ENCODE data around the gene FAM168A. TPM values are rescaled to one million over a fixed set of nuclear protein-coding genes. Genes with fewer than 3 reads are reported as not detected.

The FAM168A gene
- total and polyA plus RNA-seq, 2 experiments from 2014 or later, result 6.3 to 24.5 TPM

DNA sequence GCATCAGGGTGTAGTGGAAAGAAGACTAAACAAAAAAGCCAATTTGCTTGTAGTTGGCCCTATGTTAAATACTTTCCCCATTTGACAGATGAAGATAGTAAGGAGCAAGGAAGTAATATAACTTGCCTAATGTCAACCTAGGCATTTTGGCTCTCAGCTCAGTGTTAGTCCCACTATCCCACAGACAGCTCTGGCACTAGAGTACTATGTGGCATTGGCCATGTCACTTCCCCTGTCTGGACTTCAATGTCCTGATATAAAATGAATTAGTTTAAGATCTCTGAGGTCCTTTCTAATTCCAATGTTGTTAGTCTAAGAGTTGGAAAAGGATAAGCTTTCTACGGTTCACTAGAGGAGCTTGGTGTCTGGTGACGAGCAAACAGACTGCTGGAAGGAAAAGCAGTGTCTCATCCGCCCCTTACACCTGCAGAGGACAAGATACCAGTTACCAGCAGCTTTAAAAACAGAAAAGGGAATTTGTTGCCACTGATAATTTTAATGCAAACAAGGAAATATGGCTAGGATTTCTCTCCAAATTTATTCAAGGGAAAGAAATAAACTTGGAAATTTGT is 129.2 kb downstream of the FAM168A start:
- no peak overlapping the region for H3K4me2 ChIP-seq
- no peaks in the 10 kb centered on the region for H3K79me2 ChIP-seq
- H3K27ac ChIP-seq, result no peak overlapping the region
- no peaks in the 10 kb centered on the region for H3K27me3 ChIP-seq
- H2AFZ ChIP-seq, result no peak overlapping the region
- no peaks in the 10 kb centered on the region for H3K4me1 ChIP-seq (ENCODE audit: insufficient read depth)
- H3K4me3 ChIP-seq, result no peak overlapping the region
- H4K20me1 ChIP-seq (ENCODE audit: insufficient read depth, poor library complexity, severe bottlenecking), result no peaks in the 10 kb centered on the region
- DNase-seq (ENCODE audit: low spot score), result no peak
- no peaks in the 10 kb centered on the region for H3K9me3 ChIP-seq (ENCODE audit: low read depth)
- no peaks in the 10 kb centered on the region for H3K9me2 ChIP-seq (replicated peaks; ENCODE audit: insufficient read depth)
- no peaks in the 10 kb centered on the region for H3K36me3 ChIP-seq (replicated peaks; ENCODE audit: insufficient read depth, low read depth)
- TF ChIP-seq EZH2phosphoT487 (IDR thresholded peaks at IDR 0.05; ENCODE audit: low read depth, severe bottlenecking, unreplicated experiment) (no peak), EZH2 (IDR thresholded peaks at IDR 0.05; ENCODE audit: borderline replicate concordance) (no peak)
- TF ChIP-seq, protein P1, sequence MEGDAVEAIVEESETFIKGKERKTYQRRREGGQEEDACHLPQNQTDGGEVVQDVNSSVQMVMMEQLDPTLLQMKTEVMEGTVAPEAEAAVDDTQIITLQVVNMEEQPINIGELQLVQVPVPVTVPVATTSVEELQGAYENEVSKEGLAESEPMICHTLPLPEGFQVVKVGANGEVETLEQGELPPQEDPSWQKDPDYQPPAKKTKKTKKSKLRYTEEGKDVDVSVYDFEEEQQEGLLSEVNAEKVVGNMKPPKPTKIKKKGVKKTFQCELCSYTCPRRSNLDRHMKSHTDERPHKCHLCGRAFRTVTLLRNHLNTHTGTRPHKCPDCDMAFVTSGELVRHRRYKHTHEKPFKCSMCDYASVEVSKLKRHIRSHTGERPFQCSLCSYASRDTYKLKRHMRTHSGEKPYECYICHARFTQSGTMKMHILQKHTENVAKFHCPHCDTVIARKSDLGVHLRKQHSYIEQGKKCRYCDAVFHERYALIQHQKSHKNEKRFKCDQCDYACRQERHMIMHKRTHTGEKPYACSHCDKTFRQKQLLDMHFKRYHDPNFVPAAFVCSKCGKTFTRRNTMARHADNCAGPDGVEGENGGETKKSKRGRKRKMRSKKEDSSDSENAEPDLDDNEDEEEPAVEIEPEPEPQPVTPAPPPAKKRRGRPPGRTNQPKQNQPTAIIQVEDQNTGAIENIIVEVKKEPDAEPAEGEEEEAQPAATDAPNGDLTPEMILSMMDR (IDR thresholded peaks at IDR 0.05; ENCODE audit: poor library complexity), result no peak
- 85% methylated on average over 3 of the region's 3 CpGs for WGBS (ENCODE audit: low lambda C conversion rate, missing lambda C conversion rate)

DNA sequence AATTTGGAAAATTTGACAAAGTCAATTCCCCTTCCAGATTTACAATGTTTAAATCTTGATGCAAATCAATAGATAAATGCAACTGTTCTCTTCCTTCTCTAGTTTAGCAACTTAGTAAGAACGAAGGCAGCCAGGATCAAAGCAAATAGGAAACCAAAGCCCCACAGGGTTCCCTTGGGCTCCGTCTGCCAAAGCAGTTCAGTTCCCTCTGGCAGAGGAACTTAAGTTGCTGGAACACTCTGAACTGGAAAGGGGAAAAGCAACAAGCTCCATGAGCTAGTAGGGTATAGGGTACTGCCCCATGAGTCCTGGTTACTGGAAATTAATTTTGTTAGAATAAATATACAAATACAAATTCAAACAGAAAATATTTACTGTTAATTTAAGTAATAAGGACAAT is 130.4 kb downstream of the FAM168A start:
- Histone ChIP-seq H4K20me1 (ENCODE audit: insufficient read depth, poor library complexity, severe bottlenecking) (no peaks in the 10 kb centered on the region), H2AFZ (no peak overlapping the region), H3K36me3 (replicated peaks; ENCODE audit: insufficient read depth, low read depth) (no peaks in the 10 kb centered on the region), H3K4me3 (no peak overlapping the region), H3K79me2 (no peaks in the 10 kb centered on the region), H3K27ac (no peak overlapping the region), H3K9me2 (replicated peaks; ENCODE audit: insufficient read depth) (no peaks in the 10 kb centered on the region), H3K27me3 (no peaks in the 10 kb centered on the region), H3K9me3 (ENCODE audit: low read depth) (no peaks in the 10 kb centered on the region), H3K4me2 (no peak overlapping the region), H3K4me1 (ENCODE audit: insufficient read depth) (no peaks in the 10 kb centered on the region)
- TF ChIP-seq, protein P1 (IDR thresholded peaks at IDR 0.05; ENCODE audit: poor library complexity), result no peak
- TF ChIP-seq EZH2phosphoT487 (IDR thresholded peaks at IDR 0.05; ENCODE audit: low read depth, severe bottlenecking, unreplicated experiment), result no peak
- no peak for TF ChIP-seq EZH2 (IDR thresholded peaks at IDR 0.05; ENCODE audit: borderline replicate concordance)
- DNase-seq (ENCODE audit: low spot score), result no peak
- WGBS (ENCODE audit: low lambda C conversion rate, missing lambda C conversion rate), result 89% methylated on average over 2 of the region's 2 CpGs

DNA sequence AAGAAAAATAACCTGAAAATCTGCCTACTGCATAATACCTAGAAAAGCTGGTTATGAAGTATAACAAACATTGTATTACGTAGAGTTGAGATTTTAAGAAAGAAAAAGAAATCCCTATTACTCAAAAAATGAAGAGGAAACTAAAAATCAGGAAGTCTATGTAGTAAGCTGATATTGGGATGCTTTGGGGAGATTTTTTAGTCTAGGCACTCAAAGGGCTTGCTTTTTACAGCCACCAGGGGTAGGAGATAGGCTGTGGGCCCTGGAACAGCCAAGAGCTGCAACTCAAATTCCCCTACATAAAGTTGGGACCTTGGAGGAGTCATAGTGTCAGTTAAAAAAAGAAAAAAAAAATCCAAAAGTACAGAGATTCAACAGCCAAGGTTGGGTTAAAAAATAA is 131.3 kb downstream of the FAM168A start:
- H3K79me2 ChIP-seq, result no peaks in the 10 kb centered on the region
- no peak overlapping the region for H3K4me2 ChIP-seq
- no peaks in the 10 kb centered on the region for H3K9me2 ChIP-seq (replicated peaks; ENCODE audit: insufficient read depth)
- no peak for TF ChIP-seq EZH2phosphoT487 (IDR thresholded peaks at IDR 0.05; ENCODE audit: low read depth, severe bottlenecking, unreplicated experiment)
- TF ChIP-seq, protein P1 (IDR thresholded peaks at IDR 0.05; ENCODE audit: poor library complexity), result no peak
- no peak for TF ChIP-seq EZH2 (IDR thresholded peaks at IDR 0.05; ENCODE audit: borderline replicate concordance)
- no peaks in the 10 kb centered on the region for H3K4me1 ChIP-seq (ENCODE audit: insufficient read depth)
- WGBS (ENCODE audit: low lambda C conversion rate, missing lambda C conversion rate), result 89% methylated on average over 1 of the region's 1 CpG
- no peak overlapping the region for H3K4me3 ChIP-seq
- no peak for DNase-seq (ENCODE audit: low spot score)
- H3K9me3 ChIP-seq (ENCODE audit: low read depth), result no peaks in the 10 kb centered on the region
- no peak overlapping the region for H2AFZ ChIP-seq
- H3K36me3 ChIP-seq (replicated peaks; ENCODE audit: insufficient read depth, low read depth), result no peaks in the 10 kb centered on the region
- no peaks in the 10 kb centered on the region for H4K20me1 ChIP-seq (ENCODE audit: insufficient read depth, poor library complexity, severe bottlenecking)
- H3K27ac ChIP-seq, result no peak overlapping the region
- H3K27me3 ChIP-seq, result no peaks in the 10 kb centered on the region
